DMS 273 (cell line): ENCODE measurements around the gene RTL1.

ENCODE experiments used
- DNase-seq: peaks from one replicate; lab custom pipeline; 2025; ENCODE audit not compliant: unreplicated experiment; lab: John Stamatoyannopoulos, UW

RTL1 gene

DNA sequence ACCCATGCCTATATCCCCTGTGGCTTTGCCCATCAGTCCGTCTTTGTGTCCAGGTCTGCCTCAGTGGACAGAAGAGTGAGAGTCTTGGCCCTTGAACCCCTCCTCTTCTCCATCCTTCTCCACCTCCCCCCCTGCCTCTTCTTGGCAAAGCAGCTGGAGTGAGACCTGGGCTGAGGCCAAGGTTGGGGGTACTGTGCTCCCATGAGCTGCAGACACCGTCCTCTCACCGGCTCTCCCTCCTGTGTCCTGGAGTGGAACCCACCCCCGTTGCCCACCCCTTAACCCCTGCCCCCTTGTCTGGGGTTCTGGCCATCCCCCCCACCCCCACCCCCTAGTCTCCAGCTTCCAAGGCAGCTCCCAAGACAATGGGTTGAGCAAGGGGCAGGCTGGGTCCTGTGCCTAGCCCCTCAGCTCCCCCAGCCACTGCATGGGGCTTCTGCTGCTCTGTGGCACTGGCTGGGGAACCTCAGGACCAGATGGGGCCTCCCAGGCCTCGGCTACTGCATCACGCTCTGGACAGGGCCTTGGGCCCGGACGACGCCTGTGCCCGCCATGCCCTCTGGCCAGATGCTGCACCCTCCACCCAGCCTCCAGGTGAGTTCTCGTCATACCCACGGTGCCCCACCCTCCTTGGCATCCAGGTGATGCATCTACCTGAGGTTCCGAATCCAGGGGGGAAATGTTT, 35.7 kb downstream of the RTL1 start:
- DNase-seq: no peak

DNA sequence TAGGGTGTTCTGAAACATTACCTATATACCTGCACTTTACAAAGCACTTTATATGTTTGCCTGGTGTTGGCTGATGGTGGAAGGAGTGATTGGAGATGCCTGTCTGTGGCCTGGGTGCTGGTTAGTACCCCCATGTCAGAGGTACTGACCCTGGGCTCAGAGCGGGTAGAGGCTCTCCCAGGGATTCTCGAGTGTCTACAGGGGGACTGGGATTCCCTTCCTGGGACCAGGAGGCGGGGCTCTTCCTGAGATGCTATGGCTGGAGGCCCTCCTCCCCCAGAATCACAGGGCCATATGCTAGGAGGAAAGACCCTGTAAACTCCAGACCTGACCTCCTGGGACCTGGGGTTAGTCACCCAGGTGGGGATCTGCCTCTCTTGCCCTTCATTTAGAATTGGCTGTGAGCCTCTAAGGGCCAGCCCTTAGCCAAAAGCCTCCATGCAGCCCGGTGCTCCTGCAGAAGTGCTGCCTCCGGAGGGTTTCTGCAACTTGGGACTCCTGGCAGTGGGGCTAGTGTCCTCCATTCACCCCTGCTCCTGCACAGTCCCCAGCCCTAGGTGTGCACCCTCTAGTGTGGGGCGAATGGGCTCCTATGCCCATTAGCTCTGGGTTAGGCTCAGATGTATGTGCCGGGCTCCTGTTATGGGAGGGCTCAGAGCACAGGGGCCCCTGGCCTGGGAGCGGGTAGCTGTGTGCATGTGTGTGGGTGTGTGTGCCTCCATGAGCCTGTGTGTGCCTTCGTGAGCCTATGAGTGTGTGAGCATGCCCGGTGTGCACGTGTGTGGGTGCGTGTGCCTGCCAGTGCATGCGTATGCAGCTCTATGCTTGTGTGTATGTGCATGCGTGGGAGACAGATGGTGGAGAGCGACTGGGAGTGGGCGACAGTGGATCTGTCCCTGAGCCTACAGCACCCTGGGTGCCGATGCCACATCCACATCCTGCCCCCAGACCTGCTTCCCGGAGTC, 36.6 kb downstream of the RTL1 start:
- DNase-seq: no peak

DNA sequence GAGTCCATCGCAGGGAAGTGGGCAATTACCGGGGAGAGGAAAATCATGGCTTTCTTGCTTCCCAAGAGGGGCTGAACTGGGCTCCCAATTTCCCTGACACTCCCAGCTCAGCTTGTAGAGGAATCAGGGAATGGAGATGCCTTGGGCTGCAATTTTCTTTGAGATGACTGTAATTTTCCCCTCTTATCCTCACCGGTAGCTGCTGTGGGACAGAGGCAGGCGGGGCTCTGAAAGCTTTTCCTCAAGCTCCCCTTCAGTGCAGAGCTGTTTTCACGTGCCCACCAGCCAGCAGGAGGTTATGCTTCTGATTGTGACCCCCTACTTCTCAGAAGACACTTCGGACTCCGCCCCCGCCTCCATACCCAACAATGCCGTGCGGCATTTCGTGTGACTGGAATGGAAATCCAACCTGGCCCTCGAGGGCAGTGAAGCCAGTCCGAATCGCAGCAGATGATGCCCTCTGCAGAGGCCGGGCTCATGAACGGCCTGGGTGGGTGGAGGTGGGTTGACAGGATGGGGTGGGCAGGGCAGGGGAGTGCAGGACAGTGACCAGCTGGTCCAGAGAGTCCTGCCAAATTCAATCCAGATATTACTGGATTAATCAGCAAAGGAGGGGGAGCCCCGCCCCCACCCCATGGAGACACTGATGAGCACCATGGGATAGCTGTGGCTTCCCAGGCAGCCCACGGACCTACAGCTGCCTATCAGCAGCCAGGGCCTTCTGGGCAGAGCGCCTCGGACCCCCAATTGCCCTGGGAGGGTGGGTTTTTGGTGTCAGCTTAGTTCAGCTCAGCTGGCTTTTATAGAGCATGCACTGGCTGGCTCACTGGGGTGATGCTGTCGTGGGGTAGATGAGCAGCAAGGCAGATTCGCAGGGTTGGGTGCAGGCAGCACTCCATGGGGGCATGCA, 37.6 kb downstream of the RTL1 start:
- DNase-seq: no peak

DNA sequence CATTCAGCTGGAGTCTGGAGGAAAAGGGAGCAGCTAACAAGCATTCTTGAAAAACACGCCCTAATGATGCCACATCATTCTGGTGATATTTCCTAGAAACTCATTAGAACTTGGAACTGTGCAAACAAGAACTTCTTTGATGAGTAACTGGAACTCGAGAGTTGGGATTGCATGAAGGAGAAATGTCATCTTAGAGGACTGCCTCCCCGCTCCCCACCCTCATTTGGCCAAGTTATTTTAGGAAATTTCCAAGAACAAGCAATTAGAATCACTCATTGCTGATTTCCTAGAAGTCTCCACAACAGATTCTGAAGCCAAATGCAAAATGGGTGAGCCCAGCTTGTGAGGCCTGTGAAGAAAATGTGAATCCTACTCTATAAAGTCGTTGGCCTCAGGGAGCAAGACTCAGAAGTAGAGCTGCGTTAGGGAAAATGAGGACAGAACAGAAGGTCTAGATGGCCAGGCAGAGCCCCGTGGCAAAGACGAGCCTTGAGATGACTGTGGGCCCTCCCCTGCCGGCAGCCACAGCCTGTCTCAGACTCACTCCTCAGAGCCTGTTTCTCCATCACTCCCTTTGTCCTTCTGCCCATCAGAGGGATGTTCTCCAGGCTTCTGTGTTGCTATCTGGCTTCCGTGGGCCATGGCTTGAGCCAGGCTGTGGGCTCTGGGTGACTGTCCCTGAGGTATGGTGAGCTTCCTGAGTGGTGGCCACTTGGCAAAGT, 38.4 kb downstream of the RTL1 start:
- no peak for DNase-seq

DNA sequence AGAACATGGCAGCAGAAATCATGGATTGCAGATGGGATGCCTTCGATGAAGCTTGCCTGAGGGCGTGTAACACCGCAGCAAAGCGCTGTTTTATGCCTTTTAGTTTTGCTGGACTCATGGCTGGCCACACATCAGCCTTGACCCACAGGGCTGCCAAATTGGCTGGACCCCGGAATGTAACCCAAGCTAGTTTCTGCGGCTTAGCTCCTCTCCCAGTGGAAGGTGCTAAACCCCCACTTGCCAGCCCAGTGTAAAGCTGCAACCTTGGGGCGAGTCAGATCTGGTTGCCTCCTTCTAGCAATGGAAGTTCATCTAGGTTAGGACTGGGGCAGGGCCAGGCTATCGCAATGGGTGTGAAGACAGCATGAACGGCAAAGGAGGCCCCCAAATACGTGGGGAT, 39.3 kb downstream of the RTL1 start:
- no peak for DNase-seq

DNA sequence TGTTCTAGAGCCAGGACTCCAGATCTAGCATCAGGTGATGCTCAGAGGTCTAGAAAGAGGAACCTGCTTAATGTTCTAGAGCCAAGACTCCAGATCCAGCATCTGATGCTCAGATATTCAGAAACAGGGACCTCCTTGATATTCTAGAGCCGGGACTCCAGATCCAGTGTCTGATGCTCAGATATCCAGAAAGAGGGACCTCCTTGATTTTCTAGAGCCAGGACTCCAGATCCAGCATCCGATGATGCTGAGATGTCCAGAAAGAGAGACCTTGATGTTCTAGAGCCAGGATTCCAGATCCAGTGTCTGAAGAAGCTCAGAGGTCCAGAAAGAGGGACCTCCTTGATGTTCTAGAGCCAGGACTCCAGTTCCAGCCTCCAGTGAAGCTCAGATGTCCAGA, 40.7 kb downstream of the RTL1 start:
- DNase-seq: no peak

DNA sequence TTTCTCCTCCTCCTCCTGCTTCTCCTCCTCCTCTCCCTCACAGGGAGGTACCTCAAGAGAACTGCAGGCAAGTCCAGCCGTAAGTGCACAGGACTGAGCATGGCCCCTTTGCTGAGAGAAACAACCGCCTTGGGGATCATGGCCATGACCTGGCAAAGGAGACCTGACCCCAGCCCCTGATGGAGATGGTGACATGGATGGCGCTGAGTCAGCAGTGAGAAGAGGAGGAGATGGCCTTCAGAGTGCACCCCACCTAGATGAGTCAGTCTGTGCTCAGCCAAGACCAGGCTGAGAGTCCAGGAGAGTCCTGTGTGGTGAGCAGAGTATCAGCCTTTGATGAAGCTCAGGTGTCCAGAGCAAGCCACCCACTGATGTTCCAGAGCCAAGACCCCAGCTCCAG, 41.2 kb downstream of the RTL1 start:
- DNase-seq: no peak

DNA sequence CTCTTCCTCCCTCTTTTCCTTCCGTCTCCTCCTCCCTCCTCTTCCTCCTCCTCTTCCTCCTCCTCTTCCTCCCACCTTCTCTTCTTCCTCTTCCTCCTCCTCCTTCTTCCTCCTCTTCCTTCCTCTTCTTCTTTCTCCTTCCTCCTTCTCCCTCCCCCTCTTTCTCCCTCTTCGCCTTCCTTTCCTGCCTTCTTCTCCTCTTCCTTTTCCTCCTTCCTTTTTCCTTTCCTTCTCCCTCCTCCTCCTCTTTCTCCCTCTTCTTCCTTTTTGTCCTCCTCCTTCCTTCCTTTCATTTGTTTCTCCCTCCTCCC, 41.6 kb downstream of the RTL1 start:
- DNase-seq: no peak

DNA sequence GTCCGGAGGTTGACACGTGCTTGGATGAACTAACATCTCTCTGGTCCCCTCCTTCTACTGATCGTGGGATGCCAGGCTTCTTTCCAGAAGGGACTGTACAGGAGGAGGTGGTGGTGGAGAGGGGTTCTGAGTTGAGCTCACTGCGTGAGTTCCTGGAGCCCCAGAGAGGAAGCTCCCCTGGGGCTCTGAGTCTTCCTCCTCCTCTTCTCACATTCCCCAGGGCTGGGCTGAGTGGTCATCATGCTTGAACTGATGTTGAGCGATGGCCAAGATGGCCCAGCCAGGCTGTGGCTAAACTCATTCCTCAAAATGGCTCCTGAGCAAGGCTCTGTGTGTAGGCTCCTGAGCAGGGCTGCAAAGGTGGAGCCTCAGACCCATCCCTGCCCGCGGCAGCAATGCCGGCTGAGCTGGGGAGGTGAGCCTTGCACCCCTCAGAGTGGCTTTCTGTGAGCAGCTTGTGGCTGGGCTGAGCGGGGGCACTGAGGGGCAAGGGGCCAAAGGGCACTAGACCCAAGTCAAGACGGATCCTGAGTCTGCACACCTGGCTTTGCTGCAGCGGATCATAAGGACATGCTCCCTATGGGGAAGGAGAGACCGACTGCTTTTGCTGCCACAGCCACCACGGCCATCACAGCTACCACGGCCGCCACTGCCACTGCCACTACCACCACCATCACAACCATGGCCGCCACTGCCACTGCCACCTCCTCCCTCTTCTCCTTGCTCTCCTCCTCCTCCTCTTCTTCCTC, 42.2 kb downstream of the RTL1 start:
- DNase-seq: no peak

DNA sequence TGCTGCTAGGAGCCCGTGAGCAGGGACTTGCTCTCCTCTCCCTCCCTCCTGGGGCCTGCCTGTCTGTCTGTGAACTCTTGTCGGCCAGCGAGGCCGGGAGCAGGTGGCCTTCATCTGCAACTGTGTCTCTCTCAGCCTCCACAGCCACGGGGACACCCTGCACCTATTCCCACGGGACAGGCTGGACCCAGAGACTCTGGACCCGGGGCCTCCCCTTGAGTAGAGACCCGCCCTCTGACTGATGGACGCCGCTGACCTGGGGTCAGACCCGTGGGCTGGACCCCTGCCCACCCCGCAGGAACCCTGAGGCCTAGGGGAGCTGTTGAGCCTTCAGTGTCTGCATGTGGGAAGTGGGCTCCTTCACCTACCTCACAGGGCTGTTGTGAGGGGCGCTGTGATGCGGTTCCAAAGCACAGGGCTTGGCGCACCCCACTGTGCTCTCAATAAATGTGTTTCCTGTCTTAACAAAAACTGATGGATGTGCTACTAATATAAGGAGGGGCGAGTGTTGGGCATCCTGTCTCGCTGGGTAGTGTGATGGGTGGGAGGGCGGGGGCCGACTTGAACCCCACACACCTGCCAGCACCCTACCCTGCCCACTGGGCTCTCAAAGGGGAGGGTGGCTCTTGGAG, 42.9 kb downstream of the RTL1 start:
- DNase-seq: no peak

DNA sequence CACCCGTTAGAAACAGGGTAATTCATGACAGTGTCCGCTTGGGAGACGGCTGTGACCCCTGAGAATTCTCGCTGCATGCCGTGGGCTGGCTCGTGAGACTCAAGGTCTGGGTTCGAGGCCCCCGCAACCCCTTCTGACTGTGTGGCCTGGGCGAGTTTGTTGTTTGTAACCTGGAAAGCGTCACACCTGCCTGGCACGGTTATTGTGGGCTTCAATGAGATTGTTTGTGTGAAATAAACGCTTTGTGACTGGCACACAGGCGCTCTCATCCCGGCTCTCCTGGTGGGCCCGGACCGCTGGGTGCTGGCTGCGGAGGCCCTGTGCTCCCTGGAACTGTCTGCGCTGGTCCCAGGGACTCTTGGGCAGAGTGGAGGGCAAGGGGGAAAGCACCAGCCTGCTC, 43.7 kb downstream of the RTL1 start:
- DNase-seq: no peak

DNA sequence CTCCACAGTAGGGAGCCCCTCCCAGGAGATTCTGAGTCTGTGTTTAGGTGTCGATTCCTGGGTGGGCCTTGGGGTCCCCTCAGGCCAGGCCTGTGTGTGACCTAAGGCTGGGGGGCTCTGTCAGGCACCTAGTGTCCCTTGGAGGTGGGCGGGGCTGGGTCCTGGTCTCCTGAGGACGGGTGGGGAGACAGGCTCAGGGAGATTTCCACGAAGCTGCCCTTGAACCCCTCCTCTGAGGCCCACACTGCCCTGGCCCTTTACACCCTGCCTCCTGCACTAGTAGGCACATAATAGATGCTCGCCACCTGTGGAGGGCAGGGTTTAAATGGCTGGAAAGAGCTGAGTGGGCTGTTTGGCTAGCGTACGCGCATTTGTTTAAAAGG, 44.7 kb downstream of the RTL1 start:
- no peak for DNase-seq

DNA sequence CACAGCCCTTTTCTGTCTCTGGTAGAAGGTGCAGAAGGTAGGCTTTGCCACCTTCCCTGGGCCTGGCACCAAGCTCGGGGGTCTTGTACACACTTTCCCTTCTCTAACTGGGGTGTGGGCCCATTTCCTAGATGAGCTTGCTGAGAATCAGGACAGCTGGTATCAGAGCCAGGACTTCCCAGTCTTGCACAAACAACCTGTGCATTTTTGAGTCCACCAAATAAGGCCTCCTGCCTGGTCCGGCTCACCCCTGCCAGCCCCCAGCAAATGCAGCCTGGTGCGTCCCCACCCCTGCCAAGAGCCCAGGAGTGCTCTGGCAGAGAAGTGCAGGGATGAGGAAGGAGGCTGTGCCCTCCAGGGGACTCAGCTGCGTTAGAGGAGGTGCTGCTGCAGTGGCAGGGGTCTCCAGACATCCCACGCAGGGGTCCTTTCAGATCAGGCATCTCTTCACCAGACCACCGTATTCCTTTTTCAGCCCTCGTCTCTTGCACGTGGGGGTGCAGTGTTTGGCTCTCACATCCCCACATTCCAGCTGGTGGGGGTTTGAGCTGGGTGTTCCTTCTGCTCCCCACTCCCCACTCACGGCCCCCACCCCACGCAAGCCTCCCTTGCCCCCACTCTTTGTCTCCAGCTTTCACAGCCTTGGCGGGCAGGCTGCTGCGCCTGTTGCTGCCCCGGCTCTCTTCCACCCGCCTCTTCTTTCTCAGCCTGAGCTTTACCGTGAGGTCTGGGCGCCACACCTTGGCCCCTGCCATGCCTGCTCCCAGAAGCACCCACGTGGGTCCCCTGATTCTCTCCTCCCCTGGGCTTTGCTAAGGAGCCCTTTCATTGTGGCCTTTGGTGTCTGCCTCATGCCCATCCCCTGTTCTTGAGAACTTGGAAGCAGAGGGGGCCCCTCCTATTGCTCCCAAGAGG, 45.3 kb downstream of the RTL1 start:
- no peak for DNase-seq

DNA sequence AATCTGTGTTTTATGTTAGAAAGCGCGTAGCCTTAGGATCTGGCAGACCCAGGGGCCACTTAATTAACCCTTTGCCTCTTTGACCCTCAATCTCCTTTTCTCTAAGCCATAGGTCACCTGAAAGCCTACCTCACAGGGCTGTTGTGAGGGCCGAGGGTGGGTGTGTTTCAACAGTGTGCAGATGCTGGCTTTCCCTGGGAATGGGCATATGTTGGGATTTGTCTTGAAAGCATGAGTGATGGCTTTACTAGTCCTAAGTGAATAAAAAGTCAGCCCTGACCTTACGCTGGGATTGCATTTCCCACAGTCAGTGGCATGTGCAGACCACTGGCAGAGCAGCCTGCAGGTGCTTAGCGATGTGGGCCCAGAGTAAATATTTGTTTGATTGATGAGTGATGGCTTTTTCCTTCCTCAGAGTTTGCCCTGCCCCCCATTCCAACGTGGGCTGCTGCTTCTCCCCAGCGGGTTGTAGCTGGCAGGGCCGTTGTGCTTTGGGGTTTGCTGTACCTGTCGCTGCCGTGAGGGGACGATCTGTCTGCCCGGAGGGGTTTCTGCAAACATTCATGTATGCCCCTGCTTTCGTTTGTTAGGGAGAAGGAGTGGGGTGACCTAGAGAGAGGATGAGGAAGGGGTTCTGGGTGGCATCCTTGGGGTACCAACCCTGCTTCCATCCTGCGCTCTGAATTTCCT, 46.1 kb downstream of the RTL1 start:
- DNase-seq: no peak

DNA sequence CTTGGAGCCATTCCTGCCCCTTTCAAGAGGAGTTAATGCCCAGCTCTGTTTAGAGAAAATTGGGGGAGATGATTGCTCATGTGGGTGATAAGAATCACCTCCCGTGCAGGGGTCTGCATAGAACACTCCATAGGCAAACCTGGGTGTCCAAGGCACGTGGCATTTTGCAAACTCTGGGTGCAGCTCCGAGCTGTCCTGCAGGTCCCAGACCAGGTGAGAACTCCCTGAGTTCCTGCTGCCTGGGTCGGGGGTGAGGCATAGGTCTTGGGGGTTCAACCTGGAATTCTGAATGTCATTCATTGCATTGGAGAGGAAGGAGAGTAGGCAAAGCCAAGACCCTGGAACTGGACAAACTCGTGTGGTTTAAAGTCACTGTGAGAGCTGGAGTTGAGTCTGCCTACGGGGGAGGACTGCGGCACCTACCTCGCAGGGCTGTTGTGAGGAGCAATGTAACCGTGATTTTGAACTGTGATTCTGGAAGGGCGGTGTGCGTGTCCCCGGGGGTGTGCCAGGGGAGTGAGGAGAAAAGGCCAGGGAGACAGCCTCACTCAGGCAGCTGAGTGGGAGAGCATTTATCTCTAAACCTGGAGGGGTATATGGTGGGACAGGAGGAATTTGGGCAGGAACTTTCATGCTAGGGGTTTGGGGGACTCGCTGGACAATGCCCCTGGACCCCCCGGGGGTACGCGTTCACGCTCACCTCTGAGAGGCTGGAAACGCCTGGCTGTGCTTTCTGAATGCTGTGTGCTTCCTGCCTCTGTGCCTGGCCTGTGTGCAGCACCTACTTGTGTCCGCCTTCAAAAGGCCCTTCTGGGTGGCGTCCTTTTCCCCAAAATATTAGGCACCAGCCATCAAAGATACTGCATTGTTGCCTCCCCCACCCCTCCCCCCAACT, 47.2 kb downstream of the RTL1 start:
- DNase-seq: no peak

DNA sequence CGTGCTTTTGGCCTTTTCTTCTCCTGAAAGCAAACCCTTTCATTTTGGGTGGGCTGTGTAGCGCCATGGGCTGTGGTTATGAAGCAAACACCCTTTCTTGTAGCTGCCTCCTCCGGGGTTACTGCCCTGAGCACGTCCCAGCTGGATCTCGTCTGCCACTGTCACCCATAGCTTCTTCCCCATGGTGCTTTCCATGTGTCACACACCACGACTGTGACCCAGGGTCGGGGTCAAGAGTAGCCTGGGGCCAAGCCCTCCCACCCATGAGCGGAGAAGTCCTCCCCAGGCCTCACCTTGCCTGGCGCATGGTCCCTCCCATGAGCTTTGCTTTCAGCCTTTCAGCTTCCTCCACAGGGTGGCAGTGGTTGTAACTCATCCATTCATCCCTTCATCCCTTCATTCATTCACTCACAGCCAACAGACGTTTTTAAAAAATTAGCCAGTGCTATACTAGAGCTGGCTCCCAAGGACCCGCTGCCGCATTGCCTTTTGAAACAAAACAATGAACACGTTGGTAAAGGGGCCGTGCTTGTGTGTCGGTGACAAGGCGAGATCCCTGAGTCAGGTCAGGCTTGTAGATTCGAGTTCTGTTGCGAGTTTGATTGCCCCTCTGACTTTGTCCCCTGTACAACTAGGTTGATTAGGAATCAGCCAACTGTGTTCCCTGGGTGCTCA, 48.1 kb downstream of the RTL1 start:
- no peak for DNase-seq

DNA sequence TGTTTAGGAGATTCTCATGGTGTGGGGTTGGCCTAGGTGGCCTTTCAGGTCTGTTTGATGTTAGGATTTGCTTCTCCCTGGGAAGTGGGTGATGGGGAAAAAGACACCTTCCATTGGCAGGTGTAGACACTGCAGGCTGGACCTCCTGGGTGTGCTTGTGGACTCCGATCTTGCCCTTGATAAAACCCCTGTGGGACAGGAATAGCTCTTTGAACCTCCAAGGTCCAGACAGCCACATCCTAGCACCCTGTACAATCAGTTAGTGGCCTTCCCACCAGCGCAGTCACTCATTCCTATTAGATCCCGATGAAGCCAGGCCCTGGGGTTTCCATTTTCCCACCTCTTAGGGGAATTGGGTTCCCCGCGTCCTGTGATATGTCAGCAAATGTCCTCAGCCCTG, 49.1 kb downstream of the RTL1 start:
- DNase-seq: no peak
